Activated CD4-positive, CD25-positive, alpha-beta regulatory T cell treated with anti-CD3 and anti-CD28 coated beads, Interleukin-2, amount 50 U/mL, for 72 hours (primary cell): ENCODE data around the gene HFE.
"Not testable (repeated sequence)": the region's sequence is repeated elsewhere in the genome, so short reads cannot be mapped to it uniquely, and the experiment has no call there.

Experiments
- DNase-seq: peaks from one replicate; pipeline ENCODE4 v3.0.0; 2021

HFE gene, protein sequence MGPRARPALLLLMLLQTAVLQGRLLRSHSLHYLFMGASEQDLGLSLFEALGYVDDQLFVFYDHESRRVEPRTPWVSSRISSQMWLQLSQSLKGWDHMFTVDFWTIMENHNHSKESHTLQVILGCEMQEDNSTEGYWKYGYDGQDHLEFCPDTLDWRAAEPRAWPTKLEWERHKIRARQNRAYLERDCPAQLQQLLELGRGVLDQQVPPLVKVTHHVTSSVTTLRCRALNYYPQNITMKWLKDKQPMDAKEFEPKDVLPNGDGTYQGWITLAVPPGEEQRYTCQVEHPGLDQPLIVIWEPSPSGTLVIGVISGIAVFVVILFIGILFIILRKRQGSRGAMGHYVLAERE

DNA sequence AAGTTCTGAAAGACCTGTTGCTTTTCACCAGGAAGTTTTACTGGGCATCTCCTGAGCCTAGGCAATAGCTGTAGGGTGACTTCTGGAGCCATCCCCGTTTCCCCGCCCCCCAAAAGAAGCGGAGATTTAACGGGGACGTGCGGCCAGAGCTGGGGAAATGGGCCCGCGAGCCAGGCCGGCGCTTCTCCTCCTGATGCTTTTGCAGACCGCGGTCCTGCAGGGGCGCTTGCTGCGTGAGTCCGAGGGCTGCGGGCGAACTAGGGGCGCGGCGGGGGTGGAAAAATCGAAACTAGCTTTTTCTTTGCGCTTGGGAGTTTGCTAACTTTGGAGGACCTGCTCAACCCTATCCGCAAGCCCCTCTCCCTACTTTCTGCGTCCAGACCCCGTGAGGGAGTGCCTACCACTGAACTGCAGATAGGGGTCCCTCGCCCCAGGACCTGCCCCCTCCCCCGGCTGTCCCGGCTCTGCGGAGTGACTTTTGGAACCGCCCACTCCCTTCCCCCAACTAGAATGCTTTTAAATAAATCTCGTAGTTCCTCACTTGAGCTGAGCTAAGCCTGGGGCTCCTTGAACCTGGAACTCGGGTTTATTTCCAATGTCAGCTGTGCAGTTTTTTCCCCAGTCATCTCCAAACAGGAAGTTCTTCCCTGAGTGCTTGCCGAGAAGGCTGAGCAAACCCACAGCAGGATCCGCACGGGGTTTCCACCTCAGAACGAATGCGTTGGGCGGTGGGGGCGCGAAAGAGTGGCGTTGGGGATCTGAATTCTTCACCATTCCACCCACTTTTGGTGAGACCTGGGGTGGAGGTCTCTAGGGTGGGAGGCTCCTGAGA lies at the start of gene HFE:
TSS of gene HFE (plus strand) at position 146 of the 832 bp plus-strand sequence. CDS start at position 158, 12 bp downstream.
- DNase-seq: peak; percentile 44

DNA sequence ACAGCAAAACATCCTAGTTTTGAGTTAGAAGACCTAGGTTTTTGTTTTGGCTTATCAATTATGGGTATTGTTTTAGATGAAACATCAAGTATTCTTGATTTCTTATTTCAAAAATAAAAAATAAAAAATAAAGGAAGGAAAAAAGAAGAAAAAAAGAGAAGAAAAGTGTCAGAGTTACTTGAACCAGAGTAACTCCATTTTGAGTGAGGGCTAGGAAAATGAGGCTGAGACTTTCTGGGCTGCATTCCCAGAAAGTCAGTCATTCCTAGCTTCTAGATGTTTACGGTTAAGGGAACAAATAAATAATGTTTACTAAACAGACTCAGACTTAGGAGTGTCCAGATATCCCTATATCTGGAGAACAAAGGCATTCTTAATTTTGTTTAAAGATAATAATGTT lies 45.3 kb upstream of the HFE start:
- no peak for DNase-seq

DNA sequence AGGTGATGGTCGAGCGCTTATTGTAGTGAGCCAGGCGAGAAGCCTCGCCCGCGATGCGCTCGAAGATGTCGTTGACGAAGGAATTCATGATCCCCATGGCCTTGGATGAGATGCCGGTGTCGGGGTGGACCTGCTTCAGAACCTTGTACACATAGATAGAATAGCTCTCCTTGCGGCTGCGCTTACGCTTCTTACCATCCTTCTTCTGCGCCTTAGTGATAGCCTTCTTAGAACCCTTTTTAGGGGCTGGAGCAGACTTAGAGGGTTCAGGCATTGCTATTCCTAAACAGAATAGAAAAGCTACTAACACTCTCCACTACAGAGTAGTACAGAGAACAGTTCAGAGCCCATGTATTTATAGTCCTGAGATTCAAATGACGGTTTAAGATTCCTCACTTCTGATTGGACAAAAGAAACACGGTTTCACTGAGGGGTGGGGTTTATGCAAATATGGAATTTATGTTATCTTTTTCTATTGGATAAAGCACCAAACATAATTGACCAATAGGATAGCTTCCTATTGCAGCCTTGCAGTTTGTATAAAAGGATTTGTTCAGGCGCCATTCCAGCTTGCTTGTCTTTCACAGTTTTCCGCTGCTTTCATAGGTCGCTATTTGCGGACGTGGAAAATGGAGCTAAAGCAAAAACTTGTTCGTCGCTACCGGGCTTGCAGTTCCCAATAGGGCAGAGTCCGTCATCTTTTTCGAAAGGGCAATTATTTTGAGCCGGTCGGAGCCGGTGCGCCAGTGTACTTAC lies 43.7 kb upstream of the HFE start:
- DNase-seq: peak; percentile 69

DNA sequence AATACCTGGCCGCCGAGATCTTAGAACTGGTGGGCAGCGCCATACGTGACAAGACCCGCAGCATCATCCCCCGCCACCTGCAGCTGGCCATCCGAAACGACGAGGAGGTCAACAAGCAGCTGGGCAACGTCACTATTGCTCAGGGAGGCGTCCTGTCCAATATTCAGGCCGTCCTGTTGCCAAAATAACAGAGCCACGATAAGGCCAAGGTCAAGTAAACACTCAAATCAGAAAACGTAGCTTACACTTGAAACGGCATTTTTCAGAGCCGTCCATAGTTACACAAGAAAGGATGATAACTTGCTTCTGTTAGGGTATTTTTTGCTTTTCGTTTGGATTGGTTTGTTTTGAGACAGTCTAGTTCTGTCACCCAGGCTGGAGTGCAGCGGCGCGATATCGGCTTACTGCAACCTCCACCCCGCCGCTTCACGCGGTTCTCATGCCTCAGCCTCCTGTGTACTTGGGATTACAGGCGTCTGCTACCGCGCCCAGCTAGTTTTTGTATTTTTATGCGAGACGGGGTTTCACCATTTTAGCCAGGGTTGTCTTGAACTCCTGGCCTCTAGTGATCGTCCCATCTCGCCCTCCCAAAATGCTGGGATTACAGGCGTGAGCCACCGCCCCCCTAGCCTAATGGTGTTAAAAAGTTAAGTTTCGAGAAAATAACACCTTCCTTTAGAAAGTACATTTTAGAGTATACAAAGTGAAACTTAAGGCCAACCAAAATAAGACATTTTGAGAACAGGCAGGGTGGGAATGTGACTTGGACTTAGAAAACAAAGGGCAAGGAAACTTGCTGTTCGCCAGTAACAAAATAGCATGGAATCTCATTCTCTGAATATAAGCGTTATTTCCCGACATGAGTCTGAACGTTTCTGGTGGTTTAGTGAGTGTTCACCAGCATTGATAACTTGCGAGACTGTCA lies 42.8 kb upstream of the HFE start:
- peak; percentile 46 for DNase-seq

DNA sequence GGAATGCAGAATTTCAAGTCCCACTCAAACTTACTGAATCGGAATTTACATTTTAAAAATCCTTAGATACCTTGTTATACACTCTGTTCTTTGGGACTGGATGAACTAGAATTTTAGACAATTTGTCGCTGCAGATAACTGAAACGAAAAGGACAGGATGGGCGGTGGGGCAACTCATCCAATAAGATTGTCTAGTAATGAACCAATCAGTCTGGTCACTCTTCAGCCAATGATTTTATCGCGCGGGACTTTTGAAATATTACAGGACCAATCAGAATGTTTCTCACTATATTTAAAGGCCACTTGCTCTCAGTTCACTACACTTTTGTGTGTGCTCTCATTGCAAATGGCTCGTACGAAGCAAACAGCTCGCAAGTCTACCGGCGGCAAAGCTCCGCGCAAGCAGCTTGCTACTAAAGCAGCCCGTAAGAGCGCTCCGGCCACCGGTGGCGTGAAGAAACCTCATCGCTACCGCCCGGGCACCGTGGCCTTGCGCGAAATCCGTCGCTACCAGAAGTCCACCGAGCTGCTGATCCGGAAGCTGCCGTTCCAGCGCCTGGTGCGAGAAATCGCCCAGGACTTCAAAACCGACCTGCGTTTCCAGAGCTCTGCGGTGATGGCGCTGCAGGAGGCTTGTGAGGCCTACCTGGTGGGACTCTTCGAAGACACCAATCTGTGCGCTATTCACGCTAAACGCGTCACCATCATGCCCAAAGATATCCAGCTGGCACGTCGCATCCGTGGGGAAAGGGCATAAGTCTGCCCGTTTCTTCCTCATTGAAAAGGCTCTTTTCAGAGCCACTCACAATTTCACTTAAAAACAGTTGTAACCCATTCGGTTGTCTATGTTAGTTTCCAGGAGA lies 41.9 kb upstream of the HFE start:
- DNase-seq: peak; percentile 71

DNA sequence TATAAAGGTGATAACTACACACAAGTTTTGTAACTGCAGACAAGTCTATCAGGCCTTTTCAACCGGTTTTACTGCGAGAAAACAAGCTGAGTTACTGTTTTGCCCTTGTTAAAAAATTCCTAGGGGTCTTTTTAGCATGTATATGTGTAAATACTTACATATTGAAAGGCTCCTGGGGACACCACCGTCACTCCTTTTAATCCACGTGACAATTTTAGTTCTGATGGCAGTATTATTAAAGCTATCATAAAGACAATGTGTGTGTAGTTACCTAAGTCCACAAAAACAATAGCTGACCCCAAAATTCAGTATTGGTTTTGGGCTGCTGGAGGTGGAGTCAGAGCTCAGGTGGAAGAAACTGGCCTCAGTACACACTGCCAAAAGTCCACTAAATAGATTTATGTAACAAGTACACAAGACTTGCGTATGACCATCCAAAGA lies 41.3 kb upstream of the HFE start:
- no peak for DNase-seq

DNA sequence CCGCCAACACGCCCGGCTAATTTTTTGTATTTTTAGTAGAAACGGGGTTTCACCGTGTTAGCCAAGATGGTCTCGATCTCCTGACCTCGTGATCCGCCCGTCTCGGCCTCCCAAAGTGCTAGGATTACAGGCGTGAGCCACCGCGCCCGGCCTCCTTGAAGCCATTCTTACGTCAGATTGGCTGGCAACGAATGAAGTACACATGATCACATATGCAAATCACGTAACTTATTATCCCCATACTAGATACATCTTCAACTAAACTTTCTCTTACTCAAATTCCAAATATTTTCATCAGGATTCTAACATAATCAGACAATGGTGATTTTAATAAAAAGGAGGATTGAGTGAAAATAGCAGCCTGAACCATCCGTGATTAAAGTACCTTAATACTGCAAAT lies 39.9 kb upstream of the HFE start:
- not testable (repeated sequence) for DNase-seq

DNA sequence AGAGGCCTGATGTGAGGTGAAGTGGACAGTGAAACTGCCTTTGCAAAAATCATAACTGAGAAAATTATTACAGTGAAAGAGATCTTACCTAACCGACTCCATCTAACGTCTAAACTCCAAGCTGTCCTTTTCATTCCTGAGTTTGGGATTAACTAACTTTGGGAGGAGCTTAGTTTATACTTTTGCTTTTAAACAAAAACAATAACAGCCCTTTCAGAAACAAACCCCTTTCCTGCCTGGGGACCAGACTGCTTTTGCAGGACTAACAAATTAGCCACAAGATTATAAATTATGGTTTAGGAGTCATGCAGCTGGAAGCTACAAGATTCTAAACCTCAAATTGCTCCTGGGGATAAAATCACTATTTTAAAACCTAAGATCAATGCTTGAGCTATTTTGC lies 38.6 kb upstream of the HFE start:
- no peak for DNase-seq

DNA sequence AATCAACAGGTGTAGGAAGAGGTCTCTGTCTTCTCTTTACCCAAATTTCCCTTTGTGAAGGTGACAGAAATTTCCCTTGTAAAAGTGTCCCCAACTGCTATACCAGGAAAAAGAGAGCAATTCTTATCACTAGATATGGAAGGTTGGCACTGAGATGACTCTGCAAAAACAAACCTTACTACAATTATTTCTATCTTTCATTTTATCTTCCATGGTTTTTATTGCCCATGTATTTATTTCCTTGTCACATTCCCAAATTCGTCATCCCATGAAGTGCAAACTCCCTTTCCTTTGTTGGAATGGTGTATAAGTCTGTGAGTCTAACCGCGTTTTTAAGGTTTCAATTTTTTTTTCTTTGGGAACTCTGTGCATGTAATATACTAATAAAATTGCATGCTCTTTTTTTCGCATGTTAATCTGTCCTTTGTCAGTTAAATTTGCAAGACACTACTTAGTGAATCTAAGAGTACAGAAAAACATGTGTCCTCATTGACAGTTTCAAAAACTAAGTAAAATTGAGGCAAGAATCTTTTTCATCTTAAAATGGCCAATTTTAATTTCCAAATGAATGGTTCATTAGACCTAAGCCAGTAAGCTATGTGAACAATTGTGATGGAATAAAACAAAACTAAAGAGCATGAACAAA lies 35.4 kb upstream of the HFE start:
- DNase-seq: no peak

DNA sequence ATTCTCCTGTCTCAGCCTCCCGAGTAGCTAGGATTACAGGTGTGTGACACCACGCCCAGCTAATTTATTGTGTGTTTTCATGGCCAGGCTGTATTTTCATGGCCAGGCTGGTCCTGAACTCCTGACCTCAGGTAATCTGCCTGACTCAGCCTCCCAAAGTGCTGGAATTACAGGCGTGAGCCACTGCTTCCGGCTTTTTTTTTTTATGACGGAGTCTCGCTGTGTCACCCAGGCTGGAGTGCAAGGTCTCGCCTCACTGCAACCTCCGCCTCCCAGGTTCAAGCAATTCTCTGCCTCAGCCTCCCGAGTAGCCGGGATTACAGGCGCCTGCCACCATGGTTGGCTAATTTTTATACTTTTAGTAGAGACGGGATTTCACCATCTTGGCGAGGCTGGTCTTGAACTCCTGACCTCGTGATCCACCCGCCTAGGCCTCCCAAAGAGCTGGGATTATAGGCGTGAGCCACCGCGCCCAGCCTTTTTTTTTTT lies 34.4 kb upstream of the HFE start:
- not testable (repeated sequence) for DNase-seq

DNA sequence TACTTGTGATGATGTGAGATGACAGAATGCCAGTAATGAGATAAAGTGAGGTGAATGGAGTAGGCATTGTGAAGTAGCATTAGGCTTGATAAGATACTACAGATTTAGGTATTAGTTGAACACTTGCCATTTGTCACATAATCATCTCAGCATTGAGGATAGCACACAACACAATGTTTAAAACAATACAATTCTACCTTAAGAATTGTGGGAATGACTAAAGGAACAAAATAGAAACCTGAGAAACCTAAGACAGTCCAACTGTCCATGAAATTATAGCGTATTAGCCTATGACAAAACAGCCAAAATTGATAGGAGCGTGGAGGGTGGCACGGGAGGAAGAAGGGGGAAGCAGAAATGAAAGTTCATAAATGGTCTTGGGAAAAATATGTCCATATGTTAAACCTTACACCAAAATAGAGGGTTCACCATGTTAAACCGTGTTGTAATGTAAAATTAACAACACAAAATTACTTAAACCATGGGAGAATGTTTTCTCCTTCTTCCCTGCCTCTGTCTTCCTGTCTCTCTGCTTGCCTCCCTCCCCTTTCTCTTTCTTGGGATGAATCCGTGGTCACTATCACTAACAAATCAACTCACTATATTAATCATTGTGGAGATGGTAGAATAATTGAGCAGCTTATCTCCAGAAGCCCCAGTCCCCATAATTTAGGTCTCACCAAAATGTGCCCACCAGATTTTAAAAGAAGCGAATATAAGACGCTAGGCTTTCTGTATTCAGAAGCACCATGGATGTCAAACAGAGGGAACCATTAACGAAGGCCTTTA lies 33.0 kb upstream of the HFE start:
- DNase-seq: no peak

DNA sequence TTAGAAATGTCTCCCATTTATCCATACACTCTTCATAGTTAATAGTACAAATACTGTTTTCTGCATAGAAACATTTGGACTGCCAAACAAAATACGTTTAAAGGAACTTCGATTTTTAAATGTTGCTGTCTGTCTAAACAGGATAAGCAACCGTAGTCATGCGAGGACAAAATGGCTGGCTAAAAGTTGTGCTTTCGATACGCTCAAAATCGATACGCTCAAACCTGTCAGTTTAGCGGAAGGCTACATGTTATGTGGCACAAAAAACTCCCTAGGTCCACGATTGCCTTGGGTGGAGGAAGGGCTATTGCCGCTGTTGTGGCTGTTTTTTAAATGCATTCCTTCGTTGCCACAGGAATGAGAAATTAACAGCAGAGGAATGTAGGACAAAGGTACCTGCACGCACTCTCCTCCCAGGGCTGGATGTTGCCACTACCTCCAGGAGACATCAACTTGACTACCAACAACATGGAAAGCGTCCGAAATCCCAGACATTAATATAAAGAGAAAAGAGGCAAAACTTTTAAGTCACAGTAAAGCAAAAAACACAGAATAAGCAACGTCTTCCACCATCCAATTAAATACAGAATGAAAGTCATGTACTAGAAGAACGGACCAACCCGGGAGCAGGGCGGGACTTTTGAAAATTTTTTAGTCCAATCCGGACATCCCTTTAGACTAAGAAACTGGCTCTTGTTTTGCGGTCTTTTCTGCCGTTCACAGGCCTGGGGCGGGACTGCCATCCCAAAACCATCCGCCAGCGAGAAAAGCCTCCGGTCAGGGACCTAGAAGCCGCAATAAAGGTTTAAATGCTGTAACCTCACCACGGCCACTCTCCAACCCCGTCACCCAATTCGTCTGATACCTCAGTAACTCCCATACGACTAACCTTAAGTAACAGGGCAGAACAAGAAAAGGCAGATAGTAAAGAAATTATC lies 32.2 kb upstream of the HFE start:
- peak; percentile 80 for DNase-seq

DNA sequence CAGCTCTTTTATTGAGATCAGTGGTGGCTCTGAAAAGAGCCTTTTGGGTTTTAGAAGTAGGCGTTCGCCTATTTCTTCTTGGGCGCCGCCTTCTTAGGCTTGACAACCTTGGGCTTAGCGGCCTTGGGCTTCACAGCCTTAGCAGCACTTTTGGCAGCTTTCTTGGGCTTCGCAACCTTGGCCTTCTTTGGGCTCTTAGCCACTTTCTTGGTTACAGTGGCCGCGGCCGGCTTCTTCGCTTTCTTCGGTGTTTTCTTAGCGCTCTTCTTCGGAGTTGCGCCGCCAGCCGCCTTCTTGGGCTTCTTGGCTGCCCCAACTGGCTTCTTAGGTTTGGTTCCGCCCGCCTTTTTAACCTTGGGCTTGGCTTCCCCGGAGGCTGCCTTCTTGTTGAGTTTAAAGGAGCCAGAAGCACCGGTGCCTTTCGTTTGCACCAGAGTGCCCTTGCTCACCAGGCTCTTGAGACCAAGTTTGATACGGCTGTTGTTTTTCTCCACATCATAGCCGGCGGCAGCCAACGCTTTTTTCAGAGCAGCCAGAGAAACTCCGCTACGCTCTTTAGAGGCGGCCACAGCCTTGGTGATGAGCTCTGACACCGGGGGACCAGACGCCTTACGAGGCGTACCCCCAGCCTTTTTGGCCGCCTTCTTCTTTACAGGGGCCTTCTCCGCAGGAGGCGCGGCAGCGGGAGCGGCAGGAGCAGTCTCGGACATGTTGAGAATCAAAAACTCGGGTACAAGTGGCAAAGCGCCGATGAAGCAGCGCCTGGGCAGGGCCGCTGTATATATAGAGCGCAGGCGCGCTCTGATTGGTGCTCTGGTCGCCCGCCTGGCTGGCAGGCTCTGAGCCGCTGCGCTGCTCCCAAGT lies 31.3 kb upstream of the HFE start:
- peak; percentile 90 for DNase-seq

DNA sequence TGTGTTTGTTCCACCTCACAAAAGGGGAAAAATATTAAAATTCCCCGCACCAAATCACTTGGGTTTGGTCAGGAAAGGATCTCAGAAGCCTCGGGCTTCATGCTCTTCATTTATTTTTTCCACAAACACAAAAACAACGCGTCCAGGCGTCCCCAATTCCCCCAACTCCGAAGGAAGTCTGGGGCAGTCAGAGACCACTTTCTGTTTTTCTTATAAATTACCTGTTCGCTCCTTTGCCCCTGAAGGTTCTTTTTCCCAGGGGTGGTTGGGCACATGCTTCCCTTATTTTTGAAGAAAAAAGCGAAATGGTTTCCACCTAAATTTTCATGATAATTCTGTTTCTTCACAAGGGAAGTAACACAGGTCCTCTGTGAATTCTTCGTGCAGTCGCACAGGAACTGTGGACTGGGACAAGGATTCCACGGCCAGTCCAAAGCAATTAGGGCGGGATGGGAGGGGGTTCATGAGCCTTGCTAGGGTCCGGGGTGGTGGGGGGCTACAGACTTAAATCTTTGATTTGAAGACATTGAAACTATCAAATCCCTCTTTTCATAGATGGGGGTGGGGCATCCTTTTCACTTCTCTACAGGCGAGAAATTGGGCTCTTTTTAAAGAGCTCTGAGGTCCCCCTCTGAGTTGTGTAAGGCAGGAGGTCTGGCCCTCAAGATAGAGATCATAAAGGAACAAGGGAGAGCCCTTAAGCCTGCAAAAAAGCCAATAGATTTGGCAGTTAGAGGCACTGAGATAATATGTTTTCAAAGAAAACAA lies 30.5 kb upstream of the HFE start:
- peak; percentile 52 for DNase-seq

DNA sequence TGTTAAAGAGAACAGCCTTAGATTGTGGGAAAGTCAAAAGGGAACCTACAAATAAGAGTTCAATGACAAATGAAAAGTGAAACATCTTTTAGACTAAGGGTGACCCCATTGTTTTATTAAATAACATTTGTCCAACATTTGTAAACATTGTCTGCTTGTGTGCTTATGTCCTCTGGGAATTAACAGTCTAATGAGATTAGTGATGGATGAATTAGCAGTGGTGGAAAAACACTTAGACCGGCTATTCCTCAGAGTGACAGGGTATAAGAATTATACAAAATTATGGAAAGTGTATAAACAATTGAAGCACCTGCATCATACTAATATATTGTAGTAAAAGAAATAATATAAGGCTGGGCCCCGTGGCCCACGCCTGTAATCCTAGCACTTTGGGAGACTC lies 29.3 kb upstream of the HFE start:
- no peak for DNase-seq

DNA sequence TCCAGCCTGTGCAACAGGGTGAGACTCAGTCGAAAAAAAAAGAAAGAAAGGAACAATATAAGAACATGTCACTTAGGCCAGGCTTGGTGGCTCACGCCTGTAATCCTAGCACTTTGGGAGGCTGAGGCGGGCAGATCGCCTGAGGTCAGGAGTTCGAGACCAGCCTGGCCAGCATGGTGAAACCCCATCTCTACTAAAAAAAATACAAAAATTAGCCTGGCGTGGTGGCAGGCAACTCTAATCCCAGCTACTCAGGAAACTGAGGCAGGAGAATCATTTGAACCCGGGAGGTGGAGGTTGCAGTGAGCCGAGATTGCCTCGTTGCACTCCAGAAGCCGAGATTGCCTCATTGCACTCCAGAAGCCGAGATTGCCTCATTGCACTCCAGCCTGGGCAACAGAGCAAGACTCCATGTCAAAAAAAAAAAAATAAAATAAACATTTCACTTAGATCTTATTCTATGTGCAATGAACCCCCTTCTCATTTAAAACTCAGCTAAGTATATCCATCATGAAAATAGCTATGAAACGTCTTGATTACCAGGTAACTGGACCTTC lies 28.7 kb upstream of the HFE start:
- not testable (repeated sequence) for DNase-seq
